Astrocyte of the cerebellum (primary cell): ENCODE measurements around the gene RPRD1A.
"Not testable (repeated sequence)": the region's sequence is repeated elsewhere in the genome, so short reads cannot be mapped to it uniquely, and the experiment has no call there.

ENCODE experiments used
- DNase-seq: peaks from one replicate; pipeline ENCODE4 v3.0.0-alpha.2; 2011; ENCODE audit warnings: low read depth
- H3K4me3 ChIP-seq: 2 replicates; pipeline ENCODE4 v1.5.1; 2011; ENCODE audit warnings: mild to moderate bottlenecking, low read depth, low read length, moderate library complexity
- CTCF ChIP-seq: IDR thresholded peaks from 2 replicates; pipeline ENCODE4 v1.5.1; 2012; ENCODE audit warnings: low read length, low read depth, moderate library complexity, mild to moderate bottlenecking; ENCODE audit errors: missing control alignments
- in situ Hi-C: cut with HindIII; loops from 2 replicates; pipeline ENCODE4 v1.10.0; 2017; ENCODE audit warnings: low sequenced_read_pairs

Gene RPRD1A

GRCh38 chr18:36066686-36067054 lies 689 bp downstream of the RPRD1A start:
- H3K4me3 ChIP-seq = peak overlapping the region; percentile 84
- no peak for DNase-seq
- in situ Hi-C loops = no loop called here
- no peak for TF ChIP-seq CTCF

GRCh38 chr18:36066001-36066400 lies 1.4 kb downstream of the RPRD1A start:
- no peak for DNase-seq
- TF ChIP-seq CTCF = no peak
- in situ Hi-C loops = no loop called here
- peak overlapping the region; percentile 84 for H3K4me3 ChIP-seq

GRCh38 chr18:36064809-36065079 lies 2.6 kb downstream of the RPRD1A start:
- H3K4me3 ChIP-seq, in situ Hi-C loops, DNase-seq: not testable (repeated sequence)

- no peak for TF ChIP-seq CTCF
- no peak for DNase-seq
- in situ Hi-C loops = no loop called here
- H3K4me3 ChIP-seq = no peak overlapping the region
Observed at GRCh38 chr18:36064027-36064808, 3.1 kb downstream of the RPRD1A start.

GRCh38 chr18:36058674-36059073 lies 8.7 kb downstream of the RPRD1A start:
- H3K4me3 ChIP-seq = no peak overlapping the region
- in situ Hi-C loops = no loop called here
- no peak for TF ChIP-seq CTCF
- no peak for DNase-seq

GRCh38 chr18:36051760-36052159 lies 15.6 kb downstream of the RPRD1A start:
- no peak for DNase-seq
- in situ Hi-C loops = no loop called here
- no peak overlapping the region for H3K4me3 ChIP-seq
- no peak for TF ChIP-seq CTCF

- DNase-seq = no peak
- TF ChIP-seq CTCF = no peak
- in situ Hi-C loops = no loop called here
- no peak overlapping the region for H3K4me3 ChIP-seq
Observed at GRCh38 chr18:36050479-36050878, 16.9 kb downstream of the RPRD1A start.
